K562 (cell line): ENCODE measurements around the gene WDFY2. TPM values are rescaled to one million over a fixed set of nuclear protein-coding genes. Genes with fewer than 3 reads are reported as not detected.

ENCODE experiments used
- KLF16 ChIP-seq: IDR thresholded peaks from 2 replicates; pipeline ENCODE4 v1.6.1; 2016; ENCODE audit warnings: antibody characterized with exemption
- MEIS2 ChIP-seq: fragments of 450-650 bp; IDR thresholded peaks from 2 replicates; pipeline ENCODE4 v1.6.1; 2014; ENCODE audit warnings: mild to moderate bottlenecking; ENCODE audit not compliant: partially characterized antibody
- MTA3 ChIP-seq: fragments of 450-650 bp; formaldehyde crosslinking; IDR thresholded peaks from 2 replicates; pipeline ENCODE4 v1.6.1; 2017; ENCODE audit warnings: mild to moderate bottlenecking, borderline replicate concordance
- PBX2 ChIP-seq, 2 experiments: IDR thresholded peaks in 1 of 2; conservative IDR thresholded peaks in 1 of 2; 2 replicates each; pipeline ENCODE4 v1.6.1; 2016; ENCODE audit warnings: low read depth in 2 of 2, mild to moderate bottlenecking in 1 of 2, missing compliant biosample characterization in 1 of 2, missing genetic modification characterization in 1 of 2, moderate library complexity in 1 of 2
- PCBP2 ChIP-seq: fragments of 200-400 bp; formaldehyde crosslinking; IDR thresholded peaks from 2 replicates; pipeline ENCODE4 v1.6.1; 2018; ENCODE audit warnings: low read length, low read depth, mild to moderate bottlenecking, moderate library complexity; ENCODE audit not compliant: poor library complexity, severe bottlenecking
- RCOR1 ChIP-seq, 2 experiments: IDR thresholded peaks; 2 replicates each; pipeline ENCODE4 v1.6.1; 2012; ENCODE audit warnings: low read depth in 2 of 2, low read length in 2 of 2, borderline replicate concordance in 1 of 2, improper control_type of control experiment in 1 of 2
- RFX5 ChIP-seq: IDR thresholded peaks from 2 replicates; pipeline ENCODE4 v1.6.1; 2011; ENCODE audit warnings: low read depth, mild to moderate bottlenecking, improper control_type of control experiment, low read length
- SIRT6 ChIP-seq: IDR thresholded peaks from one replicate; pipeline ENCODE4 v1.6.1; 2012; ENCODE audit warnings: low read depth, mild to moderate bottlenecking, control low read depth, inconsistent platforms, low read length, moderate library complexity
- ZNF165 ChIP-seq: fragments of 250-450 bp; sonication (Bioruptor Pico); IDR thresholded peaks from 2 replicates; pipeline ENCODE4 v1.4.0; 2020; ENCODE audit warnings: borderline replicate concordance
- polyA plus RNA-seq, 8 experiments: library from polyadenylated mRNA; depleted of rRNA in 4 of 8; stranded (reverse) in 5 of 8; unstranded in 3 of 8; fragments of >200 nt; fragmentation: Nextera tagmentation in 2 of 8; fragmentation: Illumina TruSeq in 1 of 8; extraction: Ambion mirVana in 2 of 8; extraction: Trizol in 1 of 8; gene quantifications; 2 replicates each; pipeline versions ENCODE4 v1.2.1 to v1.2.3, GENCODE V29; 2011 to 2014; ENCODE audit warnings: inconsistent platforms in 1 of 8, missing spikeins in 1 of 8
- total RNA-seq, 7 experiments: library from RNA; depleted of rRNA in 6 of 7; stranded (reverse); fragments of >200 nt in 6 of 7; fragmentation: Illumina TruSeq in 2 of 7; extraction: Trizol in 2 of 7; gene quantifications; 2 replicates each; pipeline versions ENCODE4 v1.2.1 to v1.2.3, GENCODE V29; 2011 to 2021; ENCODE audit warnings: low replicate concordance in 1 of 7
- TF ChIP-seq, protein P1 (sequence below): fragments of 200-600 bp; sonication (generic); IDR thresholded peaks from one replicate; pipeline ENCODE4 v1.6.1; 2012; ENCODE audit warnings: mild to moderate bottlenecking, low read depth, low read length, inconsistent platforms
- TF ChIP-seq, protein P2 (sequence below), 2 experiments: fragments of 450-650 bp in 1 of 2; sonication (generic) in 1 of 2; formaldehyde crosslinking in 1 of 2; IDR thresholded peaks in 1 of 2; conservative IDR thresholded peaks in 1 of 2; 2 replicates each; pipeline versions ENCODE4 v1.6.1 to v1.8.1; 2016 to 2023; ENCODE audit warnings: mild to moderate bottlenecking in 2 of 2, moderate library complexity in 2 of 2, inconsistent platforms in 1 of 2, missing genetic modification reagents in 1 of 2

The WDFY2 gene
- total and polyA plus RNA-seq, 9 of the 15 experiments (the other 6 are each of a cell fraction or from before 2014, with no cell fraction given) = 0.66 to 6.4 (median 4.4) TPM

DNA sequence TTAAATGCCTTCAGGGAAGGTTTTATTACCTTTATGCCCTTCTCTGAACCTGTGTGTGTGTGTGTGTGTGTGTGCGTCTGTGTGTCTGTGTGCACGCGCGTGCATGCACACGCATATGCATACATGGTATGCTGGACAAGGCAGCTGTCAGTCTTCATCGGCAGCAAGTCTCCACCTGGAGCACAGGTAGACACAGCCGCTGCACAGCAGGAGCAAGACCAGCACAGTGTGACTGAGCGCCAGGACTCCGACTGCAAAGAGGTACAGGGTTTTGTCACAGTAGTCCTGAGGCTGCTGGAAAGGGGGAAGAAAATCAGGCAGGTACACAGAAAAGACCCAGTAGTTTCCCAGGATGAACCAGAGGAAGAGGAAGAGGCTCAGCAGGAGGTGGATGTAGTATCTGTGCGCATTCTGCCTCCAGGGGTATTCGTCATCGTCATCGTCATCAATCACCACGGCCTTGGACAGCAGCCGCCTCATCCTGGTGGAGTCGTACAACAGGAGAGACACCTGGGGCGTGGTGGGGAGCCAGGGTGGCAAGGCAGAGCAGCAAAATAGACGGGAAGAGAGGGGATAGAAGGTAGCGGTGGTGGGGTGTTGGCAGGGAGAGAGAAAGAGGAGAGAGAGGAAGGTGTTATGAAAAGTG is 232.5 kb downstream of the WDFY2 start (continued):
- TF ChIP-seq PBX2 (CRISPR knock-in tag; IDR thresholded peaks at IDR 0.05; ENCODE audit: low read depth) = no peak
- peak; percentile 64 for TF ChIP-seq PBX2 (tag; conservative IDR thresholded peaks at IDR 0.05; ENCODE audit: low read depth)
- TF ChIP-seq PCBP2 = no peak
- TF ChIP-seq, protein P1, sequence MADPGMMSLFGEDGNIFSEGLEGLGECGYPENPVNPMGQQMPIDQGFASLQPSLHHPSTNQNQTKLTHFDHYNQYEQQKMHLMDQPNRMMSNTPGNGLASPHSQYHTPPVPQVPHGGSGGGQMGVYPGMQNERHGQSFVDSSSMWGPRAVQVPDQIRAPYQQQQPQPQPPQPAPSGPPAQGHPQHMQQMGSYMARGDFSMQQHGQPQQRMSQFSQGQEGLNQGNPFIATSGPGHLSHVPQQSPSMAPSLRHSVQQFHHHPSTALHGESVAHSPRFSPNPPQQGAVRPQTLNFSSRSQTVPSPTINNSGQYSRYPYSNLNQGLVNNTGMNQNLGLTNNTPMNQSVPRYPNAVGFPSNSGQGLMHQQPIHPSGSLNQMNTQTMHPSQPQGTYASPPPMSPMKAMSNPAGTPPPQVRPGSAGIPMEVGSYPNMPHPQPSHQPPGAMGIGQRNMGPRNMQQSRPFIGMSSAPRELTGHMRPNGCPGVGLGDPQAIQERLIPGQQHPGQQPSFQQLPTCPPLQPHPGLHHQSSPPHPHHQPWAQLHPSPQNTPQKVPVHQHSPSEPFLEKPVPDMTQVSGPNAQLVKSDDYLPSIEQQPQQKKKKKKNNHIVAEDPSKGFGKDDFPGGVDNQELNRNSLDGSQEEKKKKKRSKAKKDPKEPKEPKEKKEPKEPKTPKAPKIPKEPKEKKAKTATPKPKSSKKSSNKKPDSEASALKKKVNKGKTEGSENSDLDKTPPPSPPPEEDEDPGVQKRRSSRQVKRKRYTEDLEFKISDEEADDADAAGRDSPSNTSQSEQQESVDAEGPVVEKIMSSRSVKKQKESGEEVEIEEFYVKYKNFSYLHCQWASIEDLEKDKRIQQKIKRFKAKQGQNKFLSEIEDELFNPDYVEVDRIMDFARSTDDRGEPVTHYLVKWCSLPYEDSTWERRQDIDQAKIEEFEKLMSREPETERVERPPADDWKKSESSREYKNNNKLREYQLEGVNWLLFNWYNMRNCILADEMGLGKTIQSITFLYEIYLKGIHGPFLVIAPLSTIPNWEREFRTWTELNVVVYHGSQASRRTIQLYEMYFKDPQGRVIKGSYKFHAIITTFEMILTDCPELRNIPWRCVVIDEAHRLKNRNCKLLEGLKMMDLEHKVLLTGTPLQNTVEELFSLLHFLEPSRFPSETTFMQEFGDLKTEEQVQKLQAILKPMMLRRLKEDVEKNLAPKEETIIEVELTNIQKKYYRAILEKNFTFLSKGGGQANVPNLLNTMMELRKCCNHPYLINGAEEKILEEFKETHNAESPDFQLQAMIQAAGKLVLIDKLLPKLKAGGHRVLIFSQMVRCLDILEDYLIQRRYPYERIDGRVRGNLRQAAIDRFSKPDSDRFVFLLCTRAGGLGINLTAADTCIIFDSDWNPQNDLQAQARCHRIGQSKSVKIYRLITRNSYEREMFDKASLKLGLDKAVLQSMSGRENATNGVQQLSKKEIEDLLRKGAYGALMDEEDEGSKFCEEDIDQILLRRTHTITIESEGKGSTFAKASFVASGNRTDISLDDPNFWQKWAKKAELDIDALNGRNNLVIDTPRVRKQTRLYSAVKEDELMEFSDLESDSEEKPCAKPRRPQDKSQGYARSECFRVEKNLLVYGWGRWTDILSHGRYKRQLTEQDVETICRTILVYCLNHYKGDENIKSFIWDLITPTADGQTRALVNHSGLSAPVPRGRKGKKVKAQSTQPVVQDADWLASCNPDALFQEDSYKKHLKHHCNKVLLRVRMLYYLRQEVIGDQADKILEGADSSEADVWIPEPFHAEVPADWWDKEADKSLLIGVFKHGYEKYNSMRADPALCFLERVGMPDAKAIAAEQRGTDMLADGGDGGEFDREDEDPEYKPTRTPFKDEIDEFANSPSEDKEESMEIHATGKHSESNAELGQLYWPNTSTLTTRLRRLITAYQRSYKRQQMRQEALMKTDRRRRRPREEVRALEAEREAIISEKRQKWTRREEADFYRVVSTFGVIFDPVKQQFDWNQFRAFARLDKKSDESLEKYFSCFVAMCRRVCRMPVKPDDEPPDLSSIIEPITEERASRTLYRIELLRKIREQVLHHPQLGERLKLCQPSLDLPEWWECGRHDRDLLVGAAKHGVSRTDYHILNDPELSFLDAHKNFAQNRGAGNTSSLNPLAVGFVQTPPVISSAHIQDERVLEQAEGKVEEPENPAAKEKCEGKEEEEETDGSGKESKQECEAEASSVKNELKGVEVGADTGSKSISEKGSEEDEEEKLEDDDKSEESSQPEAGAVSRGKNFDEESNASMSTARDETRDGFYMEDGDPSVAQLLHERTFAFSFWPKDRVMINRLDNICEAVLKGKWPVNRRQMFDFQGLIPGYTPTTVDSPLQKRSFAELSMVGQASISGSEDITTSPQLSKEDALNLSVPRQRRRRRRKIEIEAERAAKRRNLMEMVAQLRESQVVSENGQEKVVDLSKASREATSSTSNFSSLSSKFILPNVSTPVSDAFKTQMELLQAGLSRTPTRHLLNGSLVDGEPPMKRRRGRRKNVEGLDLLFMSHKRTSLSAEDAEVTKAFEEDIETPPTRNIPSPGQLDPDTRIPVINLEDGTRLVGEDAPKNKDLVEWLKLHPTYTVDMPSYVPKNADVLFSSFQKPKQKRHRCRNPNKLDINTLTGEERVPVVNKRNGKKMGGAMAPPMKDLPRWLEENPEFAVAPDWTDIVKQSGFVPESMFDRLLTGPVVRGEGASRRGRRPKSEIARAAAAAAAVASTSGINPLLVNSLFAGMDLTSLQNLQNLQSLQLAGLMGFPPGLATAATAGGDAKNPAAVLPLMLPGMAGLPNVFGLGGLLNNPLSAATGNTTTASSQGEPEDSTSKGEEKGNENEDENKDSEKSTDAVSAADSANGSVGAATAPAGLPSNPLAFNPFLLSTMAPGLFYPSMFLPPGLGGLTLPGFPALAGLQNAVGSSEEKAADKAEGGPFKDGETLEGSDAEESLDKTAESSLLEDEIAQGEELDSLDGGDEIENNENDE = no peak
- TF ChIP-seq KLF16 = no peak
- no peak for TF ChIP-seq MTA3
- TF ChIP-seq SIRT6 = no peak
- 0 out of 4 replicates have a peak, but pooled peaks of 1 of the 2 experiments have one; percentile 25 for TF ChIP-seq RCOR1 (IDR thresholded peaks at IDR 0.05; ENCODE audit: borderline replicate concordance in 1 of 2, low read depth in 2 of 2, low read length in 2 of 2)
- TF ChIP-seq RFX5 = no peak
- TF ChIP-seq, protein P2, sequence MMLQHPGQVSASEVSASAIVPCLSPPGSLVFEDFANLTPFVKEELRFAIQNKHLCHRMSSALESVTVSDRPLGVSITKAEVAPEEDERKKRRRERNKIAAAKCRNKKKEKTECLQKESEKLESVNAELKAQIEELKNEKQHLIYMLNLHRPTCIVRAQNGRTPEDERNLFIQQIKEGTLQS (IDR thresholded peaks at IDR 0.05) = peak; percentile 44
- TF ChIP-seq, protein P2 (CRISPR knock-in tag; conservative IDR thresholded peaks at IDR 0.05) = no peak
- TF ChIP-seq MEIS2 = peak; percentile 87
- no peak for TF ChIP-seq ZNF165 (CRISPR knock-in tag)
